Stimulated activated CD8-positive, alpha-beta memory T cell treated with anti-CD3 and anti-CD28 coated beads, Interleukin-15, amount 100 ng/mL, for 4 hours (primary cell): ENCODE measurements around the gene C1GALT1C1.

Experiments
- DNase-seq, 2 donors: peaks; one replicate each; pipeline ENCODE4 v3.0.0-alpha.2; 2020; ENCODE audit warnings: low read depth in 2 of 2

Gene C1GALT1C1

GRCh38 chrX:120585702-120586101 lies 44.2 kb downstream of the C1GALT1C1 start:
- no peak for DNase-seq
